ENCODE data around the gene ALK. TPM values are rescaled to one million over a fixed set of nuclear protein-coding genes. Genes with fewer than 3 reads are reported as not detected.

The ALK gene
- total RNA-seq, 2 experiments from 2014 or later = not detected

DNA sequence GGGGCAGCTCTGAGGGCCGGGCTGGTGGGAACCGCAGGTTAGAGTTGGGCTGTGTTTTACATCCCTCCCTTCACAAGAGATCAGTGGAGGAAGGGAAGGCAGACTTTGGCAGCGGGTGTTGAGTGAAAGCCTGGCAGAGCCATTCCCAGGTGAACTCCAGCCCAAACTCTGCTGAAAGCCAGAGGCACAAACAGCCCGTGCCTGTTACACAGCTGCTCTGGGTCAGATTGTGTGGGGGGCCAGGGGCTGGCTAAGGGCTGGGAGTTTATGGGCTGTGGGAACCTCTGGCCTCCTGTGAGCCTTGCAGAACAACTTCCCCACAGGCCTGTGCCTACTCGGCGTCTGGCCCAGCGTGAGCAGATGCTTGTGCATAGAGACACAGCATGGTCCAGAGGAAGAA lies 519.4 kb downstream of the ALK start:
- Mint-ChIP-seq H3K4me1 (ENCODE audit: low read depth) (no peaks in the 10 kb centered on the region), H3K27ac (no peak overlapping the region), H3K9me3 (no peaks in the 10 kb centered on the region), H3K4me3 (no peak overlapping the region), H3K36me3 (no peaks in the 10 kb centered on the region), H3K27me3 (peaks cover 1% of the 10 kb centered on the region)
- ChIA-PET POLR2A (no interaction called here), CTCF (no interaction called here)
- intact Hi-C loops (cut with micrococcal nuclease) = no loop called here
- no peak for DNase-seq

DNA sequence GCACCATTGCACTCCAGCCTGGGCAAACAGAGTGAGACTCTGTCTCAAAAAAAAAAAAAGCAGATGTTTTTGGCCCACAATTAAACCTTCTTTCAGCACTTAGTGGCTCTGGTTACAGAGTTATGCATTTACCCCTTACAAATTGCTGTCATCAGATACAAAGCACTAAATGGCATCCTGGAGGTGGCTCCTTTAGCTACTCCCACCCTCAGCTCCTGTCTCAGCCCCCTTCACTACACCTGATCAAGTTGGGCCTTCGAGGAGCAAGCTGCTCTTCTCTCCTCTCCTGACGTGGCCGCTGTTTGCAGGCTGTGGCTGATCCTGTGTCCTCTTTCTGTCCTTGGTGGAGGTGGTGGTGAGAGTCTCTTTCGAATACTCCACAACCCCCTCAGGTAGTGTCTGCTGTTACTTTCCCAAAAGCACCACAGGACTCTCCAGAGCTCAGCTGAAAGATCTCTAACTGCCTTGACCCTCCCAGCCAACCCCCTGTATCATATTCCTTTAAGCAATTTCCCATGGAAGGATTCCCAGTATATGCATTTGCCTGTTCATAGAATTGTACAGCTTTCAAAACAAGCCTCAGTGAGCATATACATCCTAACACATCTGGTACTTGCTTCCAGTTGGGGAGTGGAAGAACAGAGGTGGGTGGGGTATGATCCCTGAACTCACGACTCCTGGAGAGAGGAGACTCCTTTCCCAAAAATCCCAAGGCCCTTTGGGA lies 520.3 kb downstream of the ALK start:
- H3K9me3 Mint-ChIP-seq = no peaks in the 10 kb centered on the region
- DNase-seq = no peak
- H3K27me3 Mint-ChIP-seq = peaks cover 1% of the 10 kb centered on the region
- no peak overlapping the region for H3K4me3 Mint-ChIP-seq
- ChIA-PET POLR2A (no interaction called here), CTCF (interaction anchor here (0.6 kb wide), 1 partner anchor 352 kb away, joined by 5 read pairs; no protein-coding TSS in a partner anchor)
- H3K36me3 Mint-ChIP-seq = no peaks in the 10 kb centered on the region
- H3K27ac Mint-ChIP-seq = no peak overlapping the region
- intact Hi-C loops (cut with micrococcal nuclease) = no loop called here
- no peaks in the 10 kb centered on the region for H3K4me1 Mint-ChIP-seq (ENCODE audit: low read depth)

DNA sequence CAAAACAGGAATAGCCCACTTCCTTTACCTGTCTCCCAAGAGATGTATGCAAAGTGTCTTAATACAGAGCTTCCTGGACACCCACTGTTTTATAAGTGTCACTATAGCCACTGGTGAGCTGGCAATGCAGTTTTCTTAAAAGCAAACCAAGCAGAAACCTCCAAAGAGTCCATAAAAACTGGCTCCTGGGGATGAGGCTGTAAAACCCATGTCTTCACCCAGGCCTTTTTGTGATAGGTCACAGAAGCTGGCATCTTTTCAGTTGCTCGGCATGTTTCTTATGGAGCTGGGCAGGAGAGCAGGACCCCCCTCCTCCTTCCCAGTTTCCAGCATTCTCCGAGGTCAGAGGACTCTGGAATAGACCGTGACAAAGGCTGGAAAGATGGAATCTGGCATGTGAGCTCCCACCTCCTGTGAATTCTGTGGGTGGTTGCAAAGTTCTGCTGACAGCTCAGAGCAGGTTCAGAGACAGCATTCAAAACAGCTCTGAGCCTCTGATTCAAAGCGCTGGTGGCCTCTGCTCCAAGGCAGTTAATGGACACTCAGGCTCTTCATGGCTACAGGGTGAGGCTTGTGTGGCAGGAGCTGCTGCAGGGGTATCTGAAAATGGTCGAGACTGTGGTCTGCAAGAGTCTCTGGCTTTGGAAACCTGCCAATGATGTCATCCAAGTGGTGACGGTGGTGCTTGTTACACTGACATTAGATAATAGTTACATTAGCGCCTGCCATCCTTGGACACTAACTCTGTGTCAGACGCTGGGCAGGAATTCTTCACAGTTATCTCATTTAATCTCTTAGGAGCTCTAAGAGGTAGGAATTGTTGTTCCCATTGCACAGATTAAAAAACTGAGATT lies 522.8 kb downstream of the ALK start:
- no peak overlapping the region for H3K4me3 Mint-ChIP-seq
- H3K27me3 Mint-ChIP-seq = peaks cover 3% of the 10 kb centered on the region
- H3K4me1 Mint-ChIP-seq (ENCODE audit: low read depth) = no peaks in the 10 kb centered on the region
- no peak for DNase-seq
- intact Hi-C loops (cut with micrococcal nuclease) = no loop called here
- H3K9me3 Mint-ChIP-seq = no peaks in the 10 kb centered on the region
- POLR2A ChIA-PET = no interaction called here
- CTCF ChIA-PET = no interaction called here
- H3K27ac Mint-ChIP-seq = no peak overlapping the region
- H3K36me3 Mint-ChIP-seq = no peaks in the 10 kb centered on the region

DNA sequence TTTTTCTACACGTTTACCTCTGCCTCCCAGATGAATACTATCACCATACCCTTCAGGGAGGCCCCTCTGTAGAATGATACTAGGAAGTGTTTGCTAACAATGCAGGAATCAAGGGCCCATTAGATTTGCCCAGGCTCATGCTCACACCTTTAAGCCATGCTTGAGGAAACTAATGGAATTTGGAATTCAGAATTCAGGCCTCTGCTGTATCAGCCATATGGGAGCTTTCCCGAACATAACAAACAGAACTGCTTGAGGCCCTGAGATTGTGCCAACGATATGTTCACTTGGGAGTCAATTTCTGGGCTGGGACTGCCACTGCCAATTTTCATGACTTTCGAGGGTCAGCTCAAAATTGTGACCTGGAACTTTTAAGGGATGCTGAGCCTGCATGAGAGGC lies 523.7 kb downstream of the ALK start:
- intact Hi-C loops (cut with micrococcal nuclease) = no loop called here
- Mint-ChIP-seq H3K4me1 (ENCODE audit: low read depth) (no peaks in the 10 kb centered on the region), H3K4me3 (no peak overlapping the region), H3K27me3 (peaks cover 3% of the 10 kb centered on the region), H3K27ac (no peak overlapping the region), H3K36me3 (no peaks in the 10 kb centered on the region), H3K9me3 (no peaks in the 10 kb centered on the region)
- CTCF ChIA-PET = no interaction called here
- POLR2A ChIA-PET = no interaction called here
- no peak for DNase-seq

DNA sequence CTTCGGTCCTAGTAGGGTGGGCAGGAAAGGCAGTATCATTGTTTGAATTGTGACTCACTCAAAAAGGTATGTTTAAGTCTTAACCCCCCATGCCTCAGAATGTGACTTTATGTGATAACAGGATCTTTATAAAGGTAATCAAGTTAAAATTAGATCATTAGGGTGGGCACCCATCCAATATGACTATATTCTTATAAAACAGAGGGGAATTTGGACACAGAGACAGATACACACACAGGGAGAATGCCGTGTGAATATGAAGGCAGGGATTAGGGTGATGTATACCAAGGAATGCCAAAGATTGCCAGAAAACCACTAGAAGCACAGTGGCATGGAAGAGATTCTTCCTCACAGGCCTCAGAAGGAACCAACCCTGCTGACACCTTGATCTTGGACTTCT lies 524.3 kb downstream of the ALK start:
- Mint-ChIP-seq H3K36me3 (no peaks in the 10 kb centered on the region), H3K4me1 (ENCODE audit: low read depth) (no peaks in the 10 kb centered on the region), H3K4me3 (no peak overlapping the region), H3K27ac (no peak overlapping the region), H3K27me3 (peaks cover 3% of the 10 kb centered on the region), H3K9me3 (no peaks in the 10 kb centered on the region)
- ChIA-PET POLR2A (no interaction called here), CTCF (no interaction called here)
- DNase-seq = no peak
- intact Hi-C loops (cut with micrococcal nuclease) = no loop called here

DNA sequence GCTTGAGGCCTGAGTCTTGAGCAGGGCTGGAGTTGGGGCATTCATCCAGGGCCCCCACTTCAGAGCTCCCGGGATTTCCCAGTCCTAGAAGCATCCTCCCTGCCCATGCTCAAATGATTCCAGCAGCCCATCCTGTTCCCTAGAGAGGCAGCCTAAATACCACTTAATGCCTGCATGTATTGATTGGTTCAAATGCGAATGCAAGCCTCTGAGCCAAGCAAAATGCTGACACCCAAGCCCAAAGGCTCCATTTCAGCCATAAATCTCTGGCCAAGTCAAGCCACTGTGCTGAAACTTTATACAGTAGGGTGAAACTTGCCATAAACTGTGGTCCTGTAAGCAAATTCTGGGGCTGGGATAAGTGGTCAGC lies 526.4 kb downstream of the ALK start:
- H3K36me3 Mint-ChIP-seq = no peaks in the 10 kb centered on the region
- H3K27ac Mint-ChIP-seq = no peak overlapping the region
- DNase-seq = no peak
- H3K27me3 Mint-ChIP-seq = peaks cover 3% of the 10 kb centered on the region
- intact Hi-C loops (cut with micrococcal nuclease) = no loop called here
- H3K4me1 Mint-ChIP-seq (ENCODE audit: low read depth) = no peaks in the 10 kb centered on the region
- ChIA-PET POLR2A (interaction anchor here (0.5 kb wide), 1 partner anchor 17 kb away, joined by 3 read pairs; no protein-coding TSS in a partner anchor), CTCF (interaction anchor here (0.7 kb wide), 1 partner anchor 61 kb away, joined by 4 read pairs; no protein-coding TSS in a partner anchor)
- H3K9me3 Mint-ChIP-seq = no peaks in the 10 kb centered on the region
- no peak overlapping the region for H3K4me3 Mint-ChIP-seq

DNA sequence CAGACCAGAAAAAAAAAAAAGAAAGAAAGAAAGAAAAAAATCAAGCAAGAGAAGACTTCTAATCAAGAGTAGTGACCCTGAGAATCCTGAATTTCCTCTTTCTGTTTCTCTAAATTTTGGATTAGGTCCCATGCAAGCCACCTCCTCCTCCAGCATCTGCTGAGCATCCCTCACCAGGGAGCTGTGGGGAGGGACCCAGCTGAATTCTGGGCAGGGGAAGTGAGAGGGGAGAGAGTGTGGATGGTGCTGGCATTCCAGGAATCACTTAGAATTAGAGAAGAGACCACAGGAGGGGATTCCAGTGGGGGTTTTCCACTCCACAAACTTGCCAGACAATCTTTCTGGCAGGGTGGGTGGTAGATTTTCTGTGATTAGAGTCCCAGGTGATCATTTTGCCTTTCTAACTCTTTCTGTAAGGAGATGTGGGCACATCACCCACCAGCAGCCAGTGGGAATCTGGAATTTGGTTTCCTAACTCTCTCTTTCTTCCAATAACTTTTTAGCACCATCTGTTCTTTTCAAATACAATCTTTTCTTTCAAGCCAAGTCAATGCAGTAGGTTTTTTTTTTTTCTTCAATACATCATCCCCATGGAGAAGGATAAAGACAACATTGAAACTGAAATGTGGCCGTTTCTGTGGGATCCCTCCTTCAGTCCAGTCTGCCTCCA lies 526.9 kb downstream of the ALK start:
- Mint-ChIP-seq H3K4me3 (no peak overlapping the region), H3K36me3 (no peaks in the 10 kb centered on the region), H3K27ac (no peak overlapping the region), H3K4me1 (ENCODE audit: low read depth) (no peaks in the 10 kb centered on the region), H3K27me3 (peaks cover 3% of the 10 kb centered on the region), H3K9me3 (no peaks in the 10 kb centered on the region)
- ChIA-PET POLR2A (no interaction called here), CTCF (interaction anchor here (0.7 kb wide), 1 partner anchor 62 kb away, joined by 4 read pairs; no protein-coding TSS in a partner anchor)
- intact Hi-C loops (cut with micrococcal nuclease) = no loop called here
- no peak for DNase-seq

DNA sequence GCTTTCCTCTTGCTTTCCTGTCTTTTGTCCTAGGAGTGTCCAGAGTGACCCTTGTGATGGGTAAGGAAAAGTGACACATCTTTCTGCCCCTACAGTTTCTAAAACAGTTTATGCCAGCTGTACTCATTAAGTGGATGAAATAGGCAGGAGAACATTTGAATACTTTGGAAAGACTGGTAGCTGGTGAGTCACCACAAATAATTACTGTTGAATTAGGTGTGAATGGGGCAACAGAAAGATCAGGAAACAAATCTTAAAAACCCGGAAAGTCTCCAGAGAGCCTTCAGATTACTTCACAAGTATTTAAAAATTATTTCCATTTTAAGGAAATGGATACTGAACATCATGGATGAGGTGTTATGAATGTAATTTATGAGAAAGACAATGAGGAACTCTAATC lies 527.7 kb downstream of the ALK start:
- H3K4me1 Mint-ChIP-seq (ENCODE audit: low read depth) = no peaks in the 10 kb centered on the region
- no peaks in the 10 kb centered on the region for H3K9me3 Mint-ChIP-seq
- DNase-seq = no peak
- CTCF ChIA-PET = no interaction called here
- H3K36me3 Mint-ChIP-seq = no peaks in the 10 kb centered on the region
- POLR2A ChIA-PET = no interaction called here
- H3K27me3 Mint-ChIP-seq = peaks cover 3% of the 10 kb centered on the region
- intact Hi-C loops (cut with micrococcal nuclease) = no loop called here
- H3K27ac Mint-ChIP-seq = no peak overlapping the region
- no peak overlapping the region for H3K4me3 Mint-ChIP-seq

DNA sequence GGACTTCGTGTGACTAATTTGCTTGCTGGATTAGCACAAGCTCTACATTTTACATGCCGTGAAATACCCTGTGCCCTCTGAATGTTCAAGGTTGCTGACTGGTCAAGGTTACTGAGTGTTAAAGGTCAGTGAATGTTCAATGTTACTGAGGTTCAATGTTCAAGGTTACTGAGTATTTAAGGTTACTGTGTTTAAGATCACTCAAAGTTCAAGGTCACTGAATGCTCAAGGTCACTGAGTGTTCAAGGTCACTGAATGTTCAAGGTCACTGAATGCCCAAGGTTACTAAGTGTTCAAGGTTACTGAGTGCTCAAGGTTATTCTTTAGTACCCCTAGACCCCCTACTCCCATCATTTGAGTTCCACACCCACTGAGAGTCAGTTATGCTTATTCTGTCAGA lies 528.6 kb downstream of the ALK start:
- DNase-seq = no peak
- intact Hi-C loops (cut with micrococcal nuclease) = no loop called here
- POLR2A ChIA-PET = no interaction called here
- no peak overlapping the region for H3K27ac Mint-ChIP-seq
- peaks cover 3% of the 10 kb centered on the region for H3K27me3 Mint-ChIP-seq
- no peaks in the 10 kb centered on the region for H3K9me3 Mint-ChIP-seq
- no peak overlapping the region for H3K4me3 Mint-ChIP-seq
- no peaks in the 10 kb centered on the region for H3K36me3 Mint-ChIP-seq
- CTCF ChIA-PET = no interaction called here
- H3K4me1 Mint-ChIP-seq (ENCODE audit: low read depth) = no peaks in the 10 kb centered on the region

DNA sequence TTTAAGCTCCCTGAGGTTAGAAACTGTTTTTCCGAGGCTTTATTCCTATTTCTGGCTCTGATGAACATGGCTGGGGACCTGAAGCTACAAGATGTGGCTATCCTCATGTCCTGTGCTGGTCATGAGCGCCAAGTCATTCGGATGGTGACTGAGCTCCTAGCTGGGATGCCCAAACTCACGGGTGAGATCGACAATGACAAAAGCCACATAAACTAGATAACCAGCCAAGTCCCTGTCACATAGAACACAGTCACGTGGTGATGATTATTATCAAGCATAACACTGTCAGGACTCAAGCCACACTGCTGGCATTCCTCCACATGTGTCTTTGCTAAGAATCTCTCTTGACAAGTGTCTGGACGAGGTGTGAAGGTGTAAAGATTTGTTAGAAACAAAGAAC lies 531.2 kb downstream of the ALK start:
- intact Hi-C loops (cut with micrococcal nuclease) = no loop called here
- Mint-ChIP-seq H3K36me3 (no peaks in the 10 kb centered on the region), H3K27me3 (peaks cover 3% of the 10 kb centered on the region), H3K4me3 (no peak overlapping the region), H3K9me3 (no peaks in the 10 kb centered on the region), H3K4me1 (ENCODE audit: low read depth) (no peaks in the 10 kb centered on the region), H3K27ac (no peak overlapping the region)
- ChIA-PET CTCF (no interaction called here), POLR2A (no interaction called here)
- no peak for DNase-seq

DNA sequence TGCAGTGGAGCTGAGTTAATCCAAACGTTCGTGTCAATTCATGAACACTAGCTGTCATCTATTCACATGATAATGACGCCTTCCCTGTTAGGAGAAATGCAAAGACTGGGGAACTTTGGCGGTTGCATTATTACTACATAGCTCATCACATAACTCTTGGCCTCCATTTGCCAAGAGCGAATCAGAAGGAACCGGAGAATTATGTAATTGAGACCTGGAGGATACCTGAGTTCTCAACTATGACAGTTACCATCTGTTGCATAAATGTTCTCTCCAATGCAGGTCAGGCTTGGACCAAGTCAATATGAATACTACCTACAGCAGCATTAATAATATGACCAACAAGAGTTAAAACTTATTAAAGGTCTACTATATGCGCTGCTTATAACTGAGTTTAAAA lies 531.7 kb downstream of the ALK start:
- ChIA-PET POLR2A (no interaction called here), CTCF (no interaction called here)
- Mint-ChIP-seq H3K4me3 (no peak overlapping the region), H3K27me3 (no peaks in the 10 kb centered on the region), H3K27ac (no peak overlapping the region), H3K4me1 (ENCODE audit: low read depth) (no peaks in the 10 kb centered on the region), H3K9me3 (no peaks in the 10 kb centered on the region), H3K36me3 (no peaks in the 10 kb centered on the region)
- intact Hi-C loops (cut with micrococcal nuclease) = no loop called here
- DNase-seq = no peak

DNA sequence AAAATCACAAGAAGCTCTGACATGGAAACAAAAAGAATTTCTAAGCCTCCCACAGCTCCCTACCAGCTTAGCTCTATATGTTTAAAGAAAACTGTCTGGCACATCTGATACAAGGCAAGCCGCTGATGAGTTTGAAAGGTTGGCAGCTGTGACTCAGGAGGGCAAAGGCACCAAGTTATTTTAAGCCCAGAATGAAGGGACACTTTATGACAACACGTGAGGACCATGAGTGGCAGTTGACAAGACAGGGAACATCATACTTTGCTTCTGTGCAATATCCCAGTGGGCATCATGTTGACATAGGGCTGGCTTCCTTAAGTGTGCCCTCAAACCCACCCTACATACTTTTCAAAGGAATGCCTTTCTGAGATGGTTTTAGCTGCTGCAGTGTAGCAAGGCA lies 533.3 kb downstream of the ALK start:
- Mint-ChIP-seq H3K4me1 (ENCODE audit: low read depth) (no peaks in the 10 kb centered on the region), H3K9me3 (no peaks in the 10 kb centered on the region), H3K4me3 (no peak overlapping the region), H3K36me3 (no peaks in the 10 kb centered on the region), H3K27me3 (no peaks in the 10 kb centered on the region), H3K27ac (no peak overlapping the region)
- intact Hi-C loops (cut with micrococcal nuclease) = no loop called here
- ChIA-PET CTCF (no interaction called here), POLR2A (no interaction called here)
- DNase-seq = no peak
